Heart right ventricle (tissue), 16 donors: ENCODE data around the gene ABHD16B. TPM values are rescaled to one million over a fixed set of nuclear protein-coding genes. Genes with fewer than 3 reads are reported as not detected.
A peak's percentile ranks its signal among the peaks of the same experiment; 100 is the strongest.

Source experiments
- ATAC-seq, 8 donors: fragments of 200-7000 bp; cut with Tn5 transposase; one replicate each; pipeline ENCODE4 v1.9.1; 2020; ENCODE audit warnings: mild to moderate bottlenecking in 8 of 8, moderate library complexity in 8 of 8, moderate number of reproducible peaks in 1 of 8
- DNase-seq, 2 donors: peaks; one replicate each; pipeline ENCODE4 v3.0.0-alpha.2; 2020
- H3K27ac ChIP-seq, 10 donors: fragments of 200-600 bp; sonication (generic) in 2 of 10; one replicate each; pipeline versions ENCODE4 v1.5.0 to v1.8.0; 2020 to 2022; ENCODE audit warnings: mild to moderate bottlenecking in 3 of 10
- H3K27me3 ChIP-seq, 7 donors: fragments of 200-600 bp; one replicate each; pipeline ENCODE4 v1.8.0; 2021 to 2022; ENCODE audit warnings: mild to moderate bottlenecking in 2 of 7
- H3K36me3 ChIP-seq, 9 donors: fragments of 200-600 bp; sonication (generic) in 1 of 9; one replicate each; pipeline versions ENCODE4 v1.5.0 to v1.8.0; 2020 to 2022; ENCODE audit warnings: mild to moderate bottlenecking in 2 of 9
- H3K4me1 ChIP-seq, 9 donors: fragments of 200-600 bp; sonication (generic) in 1 of 9; one replicate each; pipeline versions ENCODE4 v1.5.0 to v1.8.0; 2020 to 2022; ENCODE audit warnings: mild to moderate bottlenecking in 4 of 9
- H3K4me3 ChIP-seq, 10 donors: fragments of 200-600 bp; sonication (generic) in 2 of 10; one replicate each; pipeline versions ENCODE4 v1.5.0 to v1.8.0; 2020 to 2022; ENCODE audit warnings: mild to moderate bottlenecking in 7 of 10, moderate library complexity in 2 of 10
- H3K9me3 ChIP-seq, 11 donors: fragments of 200-600 bp in 10 of 11; sonication (generic) in 2 of 11; one replicate each; pipeline versions ENCODE4 v1.5.0 to v1.8.0; 2013 to 2022; ENCODE audit warnings: mild to moderate bottlenecking in 2 of 11, control low read depth in 1 of 11, moderate library complexity in 1 of 11
- WGBS, 2 donors: extraction: QIAGEN DNeasy Blood & Tissue Kit; methylation state at CpG; one replicate each; pipeline ENCODE4 v1.1.7; 2013; ENCODE audit warnings: inconsistent platforms in 1 of 2; 5-methylcytosine and 5-hydroxymethylcytosine counted together
- intact Hi-C, 10 donors: fragments of 100-400 bp; cut with DNase I; formaldehyde crosslinking; loops; one replicate each; pipeline versions ENCODE4 v1.11.1 to v1.14.2; 2022
- polyA plus RNA-seq, 2 donors: library from polyadenylated mRNA; stranded (reverse); fragments of 200-250 nt; gene quantifications; one replicate each; pipeline ENCODE4 v1.2.3, GENCODE V29; 2013
- total RNA-seq, 10 donors: library from RNA; stranded (reverse); fragmentation: NEBNext Ultra II Directional in 3 of 10; extraction: Animal tissue kit (Norgen Biotek cat#: 25700) in 3 of 10; gene quantifications; one replicate each; pipeline versions ENCODE4 v1.2.1 to v1.2.4, GENCODE V29; 2021 to 2023
- TF ChIP-seq, protein P1 (sequence below), 9 donors: fragments of 200-600 bp; sonication (generic) in 2 of 9; IDR thresholded peaks; one replicate each; pipeline versions ENCODE4 v1.5.0 to v1.8.0; 2021 to 2022; ENCODE audit warnings: antibody characterized with exemption in 9 of 9, mild to moderate bottlenecking in 5 of 9, moderate library complexity in 1 of 9
- donor health status: Arrhythmogenic right ventricular cardiomyopathy.
- donor health status: ischemic (EF 13 %, LVEDD 7.1; RV severe dilation, severe dysfunction).
- donor health status: healthy with polysubstance abuse.
- donor health status: DM: no; HTN: yes; CAD: no.
- donor health status: DM: no; HTN: no; CAD: no.
- donor health status: ischemic (EF 25% LVEDD 6.9; RV normal size, moderate dysfunction).
- donor health status: ischemic (EF 25% LVEDD 5.7; RV mildly dilated, moderate dysfunction).
- donor health status: healthy.
- donor health status: DM: yes; HTN: yes; CAD: no.
- donor health status: Ischemic cardiomyopathy.
- donor health status: ischemic (EF 35%, LVEDD 5.7; RV mildly dilated, moderate dysfunction).
- donor health status: nonischemic (EF 11% LVEDD 7.7; RV severe dilation, severe dysfunction).
- donor health status: DM: yes; HTN: yes; CAD: no.
- donor health status: PGD.
- donor health status: ischemic (EF 29% LVEDD 5.4; RV normal size, mild dysfunction).
- donor health status: nonischemic (EF 23%, LVEDD 6.1; RV moderate dilation, normal function).

ABHD16B gene
- total and polyA plus RNA-seq, 12 donors = 0.32 to 0.59 TPM; not detected in 10

DNA sequence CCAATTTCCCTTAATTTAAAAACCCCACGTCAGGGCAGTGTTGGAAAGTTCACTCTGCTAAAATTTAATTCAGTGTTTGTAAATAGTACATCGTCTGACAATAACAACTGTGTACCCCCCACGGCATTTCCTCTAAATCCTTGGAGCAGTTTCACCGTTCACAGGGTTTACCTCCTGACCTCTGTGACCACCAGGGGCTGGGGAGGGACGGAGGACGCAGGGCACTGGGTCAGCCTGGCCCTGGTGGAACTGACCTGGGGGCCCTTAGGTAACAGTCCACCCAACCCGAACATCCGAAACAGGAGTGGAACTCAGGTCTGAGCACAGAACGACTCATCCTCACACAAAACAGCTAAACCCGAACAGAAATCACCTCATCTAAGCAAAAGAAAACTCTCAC, 32.3 kb upstream of the ABHD16B start:
- H3K4me1 ChIP-seq = peaks cover 10 to 74% (median 54%) of the 10 kb centered on the region in 9 donors
- no peaks in the 10 kb centered on the region for H3K9me3 ChIP-seq
- intact Hi-C loops = loop anchor here in 4 of 10 donors (5.0 kb wide), 3 partner anchors 33 to 42 kb away; partner anchors contain the start of gene ABHD16B (in 3 of the 4)
- WGBS, 2 donors = 40 to 63% methylated on average over 10 of the region's 10 CpGs
- peaks cover 0 to 10% (median 0%) of the 10 kb centered on the region in 9 donors for H3K36me3 ChIP-seq
- ATAC-seq (peak in 1 of 8 donors; percentile 5), DNase-seq (no peak)
- H3K4me3 ChIP-seq = peak overlapping the region; percentile 13 to 80 (median 66)
- H3K27ac ChIP-seq = peak overlapping the region in 9 of 10 donors; percentile 32 to 94 (median 90)
- TF ChIP-seq, protein P1, sequence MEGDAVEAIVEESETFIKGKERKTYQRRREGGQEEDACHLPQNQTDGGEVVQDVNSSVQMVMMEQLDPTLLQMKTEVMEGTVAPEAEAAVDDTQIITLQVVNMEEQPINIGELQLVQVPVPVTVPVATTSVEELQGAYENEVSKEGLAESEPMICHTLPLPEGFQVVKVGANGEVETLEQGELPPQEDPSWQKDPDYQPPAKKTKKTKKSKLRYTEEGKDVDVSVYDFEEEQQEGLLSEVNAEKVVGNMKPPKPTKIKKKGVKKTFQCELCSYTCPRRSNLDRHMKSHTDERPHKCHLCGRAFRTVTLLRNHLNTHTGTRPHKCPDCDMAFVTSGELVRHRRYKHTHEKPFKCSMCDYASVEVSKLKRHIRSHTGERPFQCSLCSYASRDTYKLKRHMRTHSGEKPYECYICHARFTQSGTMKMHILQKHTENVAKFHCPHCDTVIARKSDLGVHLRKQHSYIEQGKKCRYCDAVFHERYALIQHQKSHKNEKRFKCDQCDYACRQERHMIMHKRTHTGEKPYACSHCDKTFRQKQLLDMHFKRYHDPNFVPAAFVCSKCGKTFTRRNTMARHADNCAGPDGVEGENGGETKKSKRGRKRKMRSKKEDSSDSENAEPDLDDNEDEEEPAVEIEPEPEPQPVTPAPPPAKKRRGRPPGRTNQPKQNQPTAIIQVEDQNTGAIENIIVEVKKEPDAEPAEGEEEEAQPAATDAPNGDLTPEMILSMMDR (IDR thresholded peaks at IDR 0.05) = peak in 3 of 9 donors; percentile 6 to 27 (median 21)
- peaks cover 0 to 61% (median 0%) of the 10 kb centered on the region in 7 donors for H3K27me3 ChIP-seq

GRCh38 chr20:63829603-63829944, 31.7 kb upstream of the ABHD16B start:
- Histone ChIP-seq H3K27me3 (peaks cover 0 to 63% (median 0%) of the 10 kb centered on the region in 7 donors), H3K36me3 (peaks cover 0 to 7% (median 0%) of the 10 kb centered on the region in 9 donors), H3K4me1 (peaks cover 16 to 76% (median 60%) of the 10 kb centered on the region in 9 donors), H3K9me3 (no peaks in the 10 kb centered on the region), H3K27ac (peak overlapping the region; percentile 79 to 94 (median 89)), H3K4me3 (peak overlapping the region; percentile 30 to 97 (median 70))
- intact Hi-C loops = loop anchor here in 4 of 10 donors (5.0 kb wide), 3 partner anchors 33 to 42 kb away; partner anchors contain the start of gene ABHD16B (in 3 of the 4)
- ATAC-seq = no peak
- TF ChIP-seq, protein P1 (IDR thresholded peaks at IDR 0.05) = peak in 2 of 9 donors; percentile 1 to 6
- DNase-seq = no peak
- 10% methylated on average over 10 of the region's 10 CpGs for WGBS, 2 donors

DNA sequence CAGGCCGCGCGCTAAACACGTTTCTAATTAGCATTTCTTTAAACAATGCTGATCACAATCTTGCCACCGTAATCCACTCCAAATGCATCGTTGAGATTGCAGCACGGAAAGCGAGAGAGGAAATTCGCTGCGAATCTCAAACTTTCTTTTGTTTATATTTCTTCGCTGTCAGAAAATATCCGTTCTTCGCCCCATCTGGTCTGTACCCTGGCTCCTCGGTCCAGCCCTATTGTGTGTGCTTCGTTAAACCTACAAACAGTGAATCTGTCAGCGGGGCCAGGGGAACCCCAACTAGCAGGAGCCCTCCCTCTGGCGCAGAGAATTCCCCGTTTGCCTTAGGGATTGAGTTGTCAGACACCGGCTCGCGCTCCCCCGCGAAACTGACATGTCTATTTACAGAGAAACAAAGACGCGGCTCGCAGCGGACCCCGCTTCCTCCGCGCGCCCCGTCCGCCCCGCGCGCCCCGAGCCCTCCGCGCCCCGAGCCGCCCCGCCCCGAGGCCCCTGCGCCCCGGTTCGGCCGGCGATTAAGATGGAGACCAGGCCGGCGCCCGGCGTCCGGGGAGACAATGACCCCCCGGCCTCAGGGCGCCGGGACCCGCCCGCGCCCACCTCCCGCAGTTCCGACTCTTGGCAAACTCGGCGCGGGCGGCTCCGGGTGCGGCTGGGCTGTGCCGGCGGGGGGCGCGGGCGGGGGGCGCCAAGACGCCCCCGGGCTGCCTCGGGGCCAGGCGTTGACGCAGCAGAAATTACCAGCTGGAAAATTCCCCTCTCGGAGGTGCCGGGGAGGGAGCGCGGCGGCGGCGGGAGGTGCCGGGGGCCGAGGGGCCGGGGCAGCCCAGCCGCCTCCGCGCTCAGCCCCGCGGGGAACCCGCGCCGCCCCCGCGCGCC, 31.1 kb upstream of the ABHD16B start:
- TF ChIP-seq, protein P1 (IDR thresholded peaks at IDR 0.05) = no peak
- Histone ChIP-seq H3K36me3 (peaks cover 0 to 7% (median 0%) of the 10 kb centered on the region in 9 donors), H3K4me1 (peaks cover 22 to 79% (median 66%) of the 10 kb centered on the region in 9 donors), H3K27me3 (peaks cover 0 to 63% (median 0%) of the 10 kb centered on the region in 7 donors), H3K9me3 (no peaks in the 10 kb centered on the region), H3K4me3 (peak overlapping the region; percentile 30 to 97 (median 70)), H3K27ac (peak overlapping the region; percentile 79 to 94 (median 89))
- ATAC-seq (no peak), DNase-seq (no peak)
- 1 to 2% methylated on average over 84 to 99 of the region's 99 CpGs for WGBS, 2 donors
- intact Hi-C loops = loop anchor here in 5 of 10 donors (1.0 to 5.0 kb wide), 5 partner anchors 29 to 43 kb away; partner anchors contain the start of gene ABHD16B (in 3 of the 5)
